GM12872 (cell line): ENCODE measurements around the gene RPP38.

Experiments
- TF ChIP-seq, protein P1 (sequence below): IDR thresholded peaks from 3 replicates; pipeline ENCODE4 v1.5.1; 2011; ENCODE audit warnings: low read depth, mild to moderate bottlenecking, low read length, moderate library complexity; ENCODE audit not compliant: insufficient read depth

The RPP38 gene

DNA sequence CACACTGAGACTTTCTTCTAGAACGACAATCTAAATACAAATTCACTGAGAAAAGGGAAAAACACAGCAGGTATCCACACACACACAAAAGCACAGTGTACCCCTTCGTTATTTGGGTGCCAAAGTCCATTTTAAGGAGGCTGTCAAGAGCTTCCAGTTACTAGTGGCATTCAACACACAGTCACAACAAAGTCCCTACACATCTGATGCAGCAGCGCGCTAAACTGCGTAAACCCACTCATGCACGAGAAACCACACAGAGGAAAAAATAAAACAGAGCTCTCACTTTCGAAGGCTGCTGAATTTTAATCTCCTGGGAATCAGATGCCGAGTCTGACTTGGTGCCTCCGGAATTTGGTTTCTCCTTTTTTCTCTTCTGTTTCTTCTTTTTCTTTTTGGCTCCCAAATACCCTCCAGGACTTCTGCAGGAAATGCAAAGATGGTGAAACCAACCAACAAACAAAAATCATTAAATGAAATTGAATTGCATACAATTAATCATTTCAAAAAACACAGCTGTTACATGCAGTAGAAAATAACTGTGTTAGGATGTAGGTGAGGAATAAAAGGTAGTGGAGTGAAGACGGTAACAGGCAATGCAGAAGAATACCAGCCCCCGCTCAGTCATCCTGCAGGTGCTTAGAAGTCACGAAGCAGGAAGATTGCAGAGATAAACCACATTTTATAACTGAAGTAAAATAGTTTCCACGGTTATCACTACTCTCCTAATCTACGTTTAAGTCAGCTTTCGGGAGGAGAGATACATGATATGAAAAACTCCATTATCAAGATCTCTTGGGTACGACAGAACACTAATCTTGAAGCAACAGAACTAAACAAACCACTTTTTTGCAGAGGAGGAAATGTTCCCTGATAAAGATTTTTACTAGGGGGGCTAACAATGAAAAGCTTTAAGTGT is 44.2 kb downstream of the RPP38 start:
- TF ChIP-seq, protein P1, sequence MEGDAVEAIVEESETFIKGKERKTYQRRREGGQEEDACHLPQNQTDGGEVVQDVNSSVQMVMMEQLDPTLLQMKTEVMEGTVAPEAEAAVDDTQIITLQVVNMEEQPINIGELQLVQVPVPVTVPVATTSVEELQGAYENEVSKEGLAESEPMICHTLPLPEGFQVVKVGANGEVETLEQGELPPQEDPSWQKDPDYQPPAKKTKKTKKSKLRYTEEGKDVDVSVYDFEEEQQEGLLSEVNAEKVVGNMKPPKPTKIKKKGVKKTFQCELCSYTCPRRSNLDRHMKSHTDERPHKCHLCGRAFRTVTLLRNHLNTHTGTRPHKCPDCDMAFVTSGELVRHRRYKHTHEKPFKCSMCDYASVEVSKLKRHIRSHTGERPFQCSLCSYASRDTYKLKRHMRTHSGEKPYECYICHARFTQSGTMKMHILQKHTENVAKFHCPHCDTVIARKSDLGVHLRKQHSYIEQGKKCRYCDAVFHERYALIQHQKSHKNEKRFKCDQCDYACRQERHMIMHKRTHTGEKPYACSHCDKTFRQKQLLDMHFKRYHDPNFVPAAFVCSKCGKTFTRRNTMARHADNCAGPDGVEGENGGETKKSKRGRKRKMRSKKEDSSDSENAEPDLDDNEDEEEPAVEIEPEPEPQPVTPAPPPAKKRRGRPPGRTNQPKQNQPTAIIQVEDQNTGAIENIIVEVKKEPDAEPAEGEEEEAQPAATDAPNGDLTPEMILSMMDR: no peak

DNA sequence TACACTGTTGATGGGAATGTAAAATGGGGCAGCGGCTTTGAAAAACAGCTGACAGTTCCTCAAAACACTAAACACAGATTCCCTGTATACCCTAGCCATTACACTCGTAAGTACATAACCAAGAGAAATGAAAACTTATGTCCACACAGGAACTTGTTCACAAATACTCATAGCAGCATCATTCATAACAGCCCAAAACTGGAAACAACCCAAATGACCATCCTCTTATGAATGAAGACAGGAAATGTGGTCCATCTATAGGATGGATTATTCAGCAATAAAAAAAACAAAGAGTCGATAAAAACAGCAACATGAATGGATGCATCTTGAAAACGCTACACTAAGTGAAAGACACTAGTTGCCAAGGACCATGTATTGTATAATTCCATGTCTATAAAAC is 47.6 kb downstream of the RPP38 start:
- TF ChIP-seq, protein P1: no peak

DNA sequence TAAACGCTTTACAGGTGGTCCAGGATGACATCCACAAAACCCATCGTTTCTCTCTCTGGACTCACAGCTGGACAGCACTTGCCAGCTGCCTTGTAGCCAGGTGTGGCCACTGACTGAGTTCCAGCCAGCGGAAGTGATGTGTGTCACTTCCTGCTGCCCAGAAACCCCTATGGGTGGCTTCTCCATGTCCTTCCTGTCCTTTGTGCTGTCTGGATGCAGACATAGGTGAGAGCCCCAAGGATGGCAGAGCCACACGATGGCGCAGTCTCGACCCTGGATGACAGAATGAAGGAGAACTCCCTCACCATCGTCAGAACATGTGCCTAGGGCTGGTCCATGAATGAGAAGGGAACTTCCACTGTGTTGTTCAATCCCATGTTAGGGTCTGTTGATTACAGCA is 49.2 kb downstream of the RPP38 start:
- TF ChIP-seq, protein P1: no peak

DNA sequence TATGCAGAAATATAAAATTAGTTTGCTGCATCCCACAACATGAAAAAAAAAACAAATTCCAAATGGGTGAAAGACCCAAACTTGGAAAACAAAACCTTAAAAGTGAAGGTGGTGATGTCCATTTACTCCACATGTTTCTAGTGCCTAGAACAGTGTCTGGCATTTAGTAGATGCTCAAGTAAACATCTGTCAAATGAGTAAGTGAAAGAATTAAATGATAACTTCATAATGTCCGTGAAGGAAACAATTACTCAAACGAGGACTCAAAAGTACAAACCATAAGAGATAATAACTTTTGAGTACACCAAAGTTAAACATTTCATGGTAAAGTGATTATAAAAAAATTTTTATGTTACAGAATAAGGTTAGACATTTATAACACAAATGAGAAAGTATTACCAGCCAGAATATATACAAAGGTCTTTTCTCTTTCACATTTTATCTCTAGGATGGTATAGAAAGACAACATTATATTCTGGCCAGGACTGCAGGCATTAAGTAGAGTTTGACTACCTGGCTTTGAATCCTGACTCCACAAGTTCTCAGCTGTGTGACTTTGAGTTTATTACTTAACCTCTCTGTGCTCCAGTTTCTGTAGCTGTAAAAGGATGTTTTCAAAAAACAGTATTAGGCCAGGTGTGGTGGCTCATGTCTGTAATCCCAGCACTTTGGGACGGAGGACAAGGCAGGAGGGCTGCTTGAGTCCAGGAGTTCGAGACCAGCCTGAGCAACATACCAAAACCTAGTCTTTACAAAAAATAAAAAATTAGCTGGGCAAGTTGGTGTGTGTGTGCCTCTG is 50.6 kb downstream of the RPP38 start:
- TF ChIP-seq, protein P1: no peak

DNA sequence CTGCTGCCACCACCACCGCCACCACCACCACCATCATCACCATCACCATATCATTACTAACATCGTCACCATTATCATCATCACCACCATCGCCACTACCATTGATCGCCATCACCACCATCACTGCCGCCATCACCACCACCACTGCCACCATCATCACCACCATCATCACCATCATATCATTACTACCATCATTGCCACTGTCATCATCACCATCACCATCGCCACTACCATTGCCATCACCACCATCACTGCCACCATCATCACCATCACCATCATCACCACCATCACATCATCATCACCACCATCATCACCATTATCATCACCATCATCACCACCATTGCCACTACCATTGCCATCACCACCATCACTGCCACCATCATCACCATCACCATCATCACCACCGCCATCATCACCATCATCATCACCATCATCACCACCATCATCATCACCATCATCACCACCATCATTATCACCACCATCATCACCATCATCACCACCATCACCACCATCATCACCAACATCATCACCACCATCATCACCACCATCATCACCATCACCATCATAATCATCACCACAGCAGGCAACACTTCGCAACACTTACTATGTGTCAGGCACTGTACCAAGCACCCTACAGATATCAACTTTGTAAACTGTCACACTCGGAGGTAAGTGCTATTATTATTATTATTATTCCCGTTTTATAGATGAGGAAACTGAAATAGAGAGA is 52.1 kb downstream of the RPP38 start:
- TF ChIP-seq, protein P1: no peak

DNA sequence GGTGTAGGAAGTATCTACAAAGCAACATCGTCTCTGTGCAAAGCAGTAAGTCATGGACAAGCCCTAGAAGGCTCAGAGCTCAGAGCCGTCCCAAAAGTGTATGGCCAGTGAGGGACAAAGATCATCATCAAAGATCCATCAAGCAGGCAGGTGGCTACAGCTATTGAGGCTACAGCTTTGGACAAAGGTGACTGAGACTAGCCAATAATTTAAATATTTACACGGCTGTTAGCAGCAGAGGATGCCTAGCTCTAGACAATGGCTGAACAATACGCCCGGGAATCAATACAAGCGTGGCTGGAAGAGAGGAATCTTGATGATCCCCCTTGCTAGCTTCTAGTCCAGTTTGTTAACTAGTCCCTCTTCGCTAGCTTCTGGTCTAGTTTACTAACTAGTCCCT is 53.4 kb downstream of the RPP38 start:
- TF ChIP-seq, protein P1: no peak

DNA sequence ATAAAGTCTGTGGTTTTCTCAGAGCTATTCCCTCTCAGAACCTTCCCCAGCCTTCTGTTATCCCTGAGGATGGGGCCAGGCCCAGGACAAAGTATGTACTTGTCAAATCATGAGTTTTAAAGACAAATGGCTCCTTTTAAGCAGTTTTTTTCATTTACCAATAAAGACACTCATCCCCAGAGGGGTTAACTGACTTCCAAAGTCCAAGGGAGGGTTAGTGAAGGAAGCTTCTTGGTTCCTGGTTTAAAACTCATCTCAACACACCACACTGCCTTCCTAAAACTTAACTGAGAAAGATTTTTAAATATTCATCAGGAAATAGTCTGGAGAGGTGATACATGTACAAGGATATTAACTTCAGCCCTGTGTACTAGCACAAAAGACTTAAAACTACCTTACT is 55.4 kb downstream of the RPP38 start:
- TF ChIP-seq, protein P1: no peak
